Liver (tissue), 9 donors: ENCODE data around the gene NDUFAF5. TPM values are rescaled to one million over a fixed set of nuclear protein-coding genes. Genes with fewer than 3 reads are reported as not detected.

Experiments used
- DNase-seq: peaks from one replicate; pipeline ENCODE4 v3.0.0-alpha.2; 2017; ENCODE audit warnings: low spot score
- H3K27ac ChIP-seq, 2 donors: one replicate each; pipeline ENCODE4 v1.7.0; 2013; ENCODE audit warnings: inconsistent platforms in 2 of 2, low read length in 2 of 2, control low read depth in 1 of 2, low read depth in 1 of 2, mild to moderate bottlenecking in 1 of 2
- H3K27me3 ChIP-seq, 4 donors: one replicate each; pipeline versions ENCODE4 v1.6.1 to v1.7.0; 2013; ENCODE audit warnings: low read length in 3 of 4, inconsistent platforms in 1 of 4, mild to moderate bottlenecking in 1 of 4, moderate library complexity in 1 of 4; ENCODE audit not compliant: control insufficient read depth in 4 of 4, insufficient read depth in 4 of 4
- H3K36me3 ChIP-seq, 4 donors: one replicate each; pipeline versions ENCODE4 v1.6.1 to v1.7.0; 2013; ENCODE audit warnings: low read length in 3 of 4, mild to moderate bottlenecking in 3 of 4, low read depth in 1 of 4, moderate library complexity in 1 of 4; ENCODE audit not compliant: control insufficient read depth in 4 of 4, insufficient read depth in 3 of 4
- H3K4me1 ChIP-seq, 4 donors: one replicate each; pipeline versions ENCODE4 v1.6.1 to v1.7.0; 2013; ENCODE audit warnings: low read length in 3 of 4, mild to moderate bottlenecking in 3 of 4, moderate library complexity in 1 of 4; ENCODE audit not compliant: control insufficient read depth in 4 of 4, insufficient read depth in 4 of 4
- H3K4me3 ChIP-seq, 3 donors: one replicate each; pipeline versions ENCODE4 v1.6.1 to v1.7.0; 2013; ENCODE audit warnings: low read length in 3 of 3, control low read depth in 1 of 3, low read depth in 1 of 3, mild to moderate bottlenecking in 1 of 3
- H3K9ac ChIP-seq, 2 donors: one replicate each; pipeline ENCODE4 v1.7.0; 2013; ENCODE audit warnings: low read length in 2 of 2, mild to moderate bottlenecking in 2 of 2, moderate library complexity in 2 of 2, control low read depth in 1 of 2, low read depth in 1 of 2
- H3K9me3 ChIP-seq, 4 donors: one replicate each; pipeline versions ENCODE4 v1.6.1 to v1.7.0; 2013; ENCODE audit warnings: low read length in 3 of 4; ENCODE audit not compliant: control insufficient read depth in 4 of 4
- EGR1 ChIP-seq, 2 donors: IDR thresholded peaks; 2 replicates each; pipeline ENCODE4 v1.6.1; 2016 to 2018; ENCODE audit warnings: antibody characterized with exemption in 2 of 2, low read depth in 2 of 2
- FOXA1 ChIP-seq: IDR thresholded peaks from 2 replicates; pipeline ENCODE4 v1.6.1; 2016; ENCODE audit warnings: antibody characterized with exemption
- FOXA2 ChIP-seq: IDR thresholded peaks from 2 replicates; pipeline ENCODE4 v1.6.1; 2016; ENCODE audit warnings: antibody characterized with exemption
- GABPA ChIP-seq, 2 donors: IDR thresholded peaks in 1 of 2; conservative IDR thresholded peaks in 1 of 2; 2 replicates each; pipeline ENCODE4 v1.6.1; 2016; ENCODE audit warnings: antibody characterized with exemption in 2 of 2, mild to moderate bottlenecking in 1 of 2, moderate library complexity in 1 of 2
- HNF4A ChIP-seq, 2 donors: conservative IDR thresholded peaks; 2 replicates each; pipeline ENCODE4 v1.6.1; 2016; ENCODE audit warnings: antibody characterized with exemption in 2 of 2, mild to moderate bottlenecking in 2 of 2
- HNF4G ChIP-seq: IDR thresholded peaks from 2 replicates; pipeline ENCODE4 v1.6.1; 2016; ENCODE audit warnings: antibody characterized with exemption
- JUND ChIP-seq, 2 donors: IDR thresholded peaks; 2 replicates each; pipeline ENCODE4 v1.6.1; 2016; ENCODE audit warnings: antibody characterized with exemption in 2 of 2
- RAD21 ChIP-seq, 2 donors: IDR thresholded peaks; 2 replicates each; pipeline ENCODE4 v1.6.1; 2016; ENCODE audit warnings: antibody characterized with exemption in 2 of 2, mild to moderate bottlenecking in 2 of 2
- RXRA ChIP-seq, 2 donors: IDR thresholded peaks; 2 replicates each; pipeline ENCODE4 v1.6.1; 2017 to 2018; ENCODE audit warnings: antibody characterized with exemption in 2 of 2, mild to moderate bottlenecking in 1 of 2
- SP1 ChIP-seq: IDR thresholded peaks from 2 replicates; pipeline ENCODE4 v1.6.1; 2018; ENCODE audit warnings: antibody characterized with exemption, mild to moderate bottlenecking
- TAF1 ChIP-seq: conservative IDR thresholded peaks from 2 replicates; pipeline ENCODE4 v1.6.1; 2016; ENCODE audit warnings: antibody characterized with exemption, mild to moderate bottlenecking
- YY1 ChIP-seq: IDR thresholded peaks from 2 replicates; pipeline ENCODE4 v1.6.1; 2016; ENCODE audit warnings: antibody characterized with exemption, mild to moderate bottlenecking
- WGBS: extraction: QIAGEN DNeasy Blood & Tissue Kit; methylation state at CpG from one replicate; pipeline ENCODE4 v1.1.7; 2013; 5-methylcytosine and 5-hydroxymethylcytosine counted together
- polyA plus RNA-seq, 2 donors: library from polyadenylated mRNA; stranded (reverse) in 1 of 2; unstranded in 1 of 2; fragments of 200-250 nt in 1 of 2; fragments of >200 nt in 1 of 2; fragmentation: Nextera tagmentation in 1 of 2; extraction: Ambion mirVana in 1 of 2; gene quantifications; one replicate each; pipeline versions ENCODE4 v1.2.1 to v1.2.3, GENCODE V29; 2013 to 2015
- total RNA-seq, 2 donors: library from RNA; depleted of rRNA; stranded (reverse); fragments of >200 nt; gene quantifications; one replicate each; pipeline ENCODE4 v1.2.3, GENCODE V29; 2014
- TF ChIP-seq, protein P1 (sequence below): IDR thresholded peaks from 2 replicates; pipeline ENCODE4 v1.6.1; 2016; ENCODE audit warnings: antibody characterized with exemption, mild to moderate bottlenecking
- TF ChIP-seq, protein P2 (sequence below): IDR thresholded peaks from 2 replicates; pipeline ENCODE4 v1.6.1; 2016; ENCODE audit warnings: antibody characterized with exemption
- TF ChIP-seq, protein P3 (sequence below): IDR thresholded peaks from 2 replicates; pipeline ENCODE4 v1.6.1; 2016; ENCODE audit warnings: antibody characterized with exemption
- TF ChIP-seq, protein P4 (sequence below): fragments of 150-350 bp; IDR thresholded peaks from 2 replicates; pipeline ENCODE4 v1.5.1; 2017; ENCODE audit warnings: improper control_type of control experiment, low read depth, low read length; ENCODE audit not compliant: missing input control
- TF ChIP-seq, protein P5 (sequence below): IDR thresholded peaks from 2 replicates; pipeline ENCODE4 v1.6.1; 2016; ENCODE audit warnings: antibody characterized with exemption
- donor health status: healthy.
- donor health status: healthy.
- donor health status: healthy.
- donor health status: healthy.
- donor health status: healthy.

The NDUFAF5 gene
- total and polyA plus RNA-seq, 4 donors, result 6.6 to 15.9 (median 12.3) TPM

DNA sequence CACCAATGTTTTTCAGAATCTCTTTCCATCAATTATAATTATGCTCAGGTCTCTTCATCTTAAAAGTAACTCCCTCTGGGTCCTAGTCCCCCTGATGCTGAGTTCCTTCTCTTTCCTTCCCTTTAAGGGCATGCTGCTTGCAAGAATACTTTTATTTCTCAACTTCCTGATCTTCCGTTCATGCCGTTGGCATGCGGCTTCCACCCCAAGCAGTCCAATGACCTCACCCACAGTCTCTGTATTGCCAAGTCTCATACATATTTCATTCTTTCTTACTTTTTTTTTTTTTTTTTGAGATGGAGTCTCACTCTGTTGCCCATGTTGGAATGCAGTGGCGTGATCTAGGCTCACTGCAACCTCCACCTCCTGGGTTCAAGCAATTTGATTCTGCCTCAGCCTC lies 83.5 kb downstream of the NDUFAF5 start:
- no peaks in the 10 kb centered on the region for H3K9me3 ChIP-seq
- H3K9ac ChIP-seq, result no peak overlapping the region
- WGBS, result 68% methylated on average over 4 of the region's 4 CpGs
- no peak for TF ChIP-seq FOXA2
- TF ChIP-seq, protein P1, sequence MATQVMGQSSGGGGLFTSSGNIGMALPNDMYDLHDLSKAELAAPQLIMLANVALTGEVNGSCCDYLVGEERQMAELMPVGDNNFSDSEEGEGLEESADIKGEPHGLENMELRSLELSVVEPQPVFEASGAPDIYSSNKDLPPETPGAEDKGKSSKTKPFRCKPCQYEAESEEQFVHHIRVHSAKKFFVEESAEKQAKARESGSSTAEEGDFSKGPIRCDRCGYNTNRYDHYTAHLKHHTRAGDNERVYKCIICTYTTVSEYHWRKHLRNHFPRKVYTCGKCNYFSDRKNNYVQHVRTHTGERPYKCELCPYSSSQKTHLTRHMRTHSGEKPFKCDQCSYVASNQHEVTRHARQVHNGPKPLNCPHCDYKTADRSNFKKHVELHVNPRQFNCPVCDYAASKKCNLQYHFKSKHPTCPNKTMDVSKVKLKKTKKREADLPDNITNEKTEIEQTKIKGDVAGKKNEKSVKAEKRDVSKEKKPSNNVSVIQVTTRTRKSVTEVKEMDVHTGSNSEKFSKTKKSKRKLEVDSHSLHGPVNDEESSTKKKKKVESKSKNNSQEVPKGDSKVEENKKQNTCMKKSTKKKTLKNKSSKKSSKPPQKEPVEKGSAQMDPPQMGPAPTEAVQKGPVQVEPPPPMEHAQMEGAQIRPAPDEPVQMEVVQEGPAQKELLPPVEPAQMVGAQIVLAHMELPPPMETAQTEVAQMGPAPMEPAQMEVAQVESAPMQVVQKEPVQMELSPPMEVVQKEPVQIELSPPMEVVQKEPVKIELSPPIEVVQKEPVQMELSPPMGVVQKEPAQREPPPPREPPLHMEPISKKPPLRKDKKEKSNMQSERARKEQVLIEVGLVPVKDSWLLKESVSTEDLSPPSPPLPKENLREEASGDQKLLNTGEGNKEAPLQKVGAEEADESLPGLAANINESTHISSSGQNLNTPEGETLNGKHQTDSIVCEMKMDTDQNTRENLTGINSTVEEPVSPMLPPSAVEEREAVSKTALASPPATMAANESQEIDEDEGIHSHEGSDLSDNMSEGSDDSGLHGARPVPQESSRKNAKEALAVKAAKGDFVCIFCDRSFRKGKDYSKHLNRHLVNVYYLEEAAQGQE, result no peak
- TF ChIP-seq GABPA (IDR thresholded peaks at IDR 0.05 in 1 of 2, conservative IDR thresholded peaks at IDR 0.05 in 1 of 2), result no peak
- TF ChIP-seq, protein P2, sequence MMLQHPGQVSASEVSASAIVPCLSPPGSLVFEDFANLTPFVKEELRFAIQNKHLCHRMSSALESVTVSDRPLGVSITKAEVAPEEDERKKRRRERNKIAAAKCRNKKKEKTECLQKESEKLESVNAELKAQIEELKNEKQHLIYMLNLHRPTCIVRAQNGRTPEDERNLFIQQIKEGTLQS, result no peak
- TF ChIP-seq HNF4G, result no peak
- no peak for TF ChIP-seq JUND (IDR thresholded peaks at IDR 0.05)
- no peak for TF ChIP-seq SP1
- TF ChIP-seq, protein P3, sequence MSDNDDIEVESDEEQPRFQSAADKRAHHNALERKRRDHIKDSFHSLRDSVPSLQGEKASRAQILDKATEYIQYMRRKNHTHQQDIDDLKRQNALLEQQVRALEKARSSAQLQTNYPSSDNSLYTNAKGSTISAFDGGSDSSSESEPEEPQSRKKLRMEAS, result no peak
- no peak for TF ChIP-seq RAD21 (IDR thresholded peaks at IDR 0.05)
- TF ChIP-seq, protein P4, sequence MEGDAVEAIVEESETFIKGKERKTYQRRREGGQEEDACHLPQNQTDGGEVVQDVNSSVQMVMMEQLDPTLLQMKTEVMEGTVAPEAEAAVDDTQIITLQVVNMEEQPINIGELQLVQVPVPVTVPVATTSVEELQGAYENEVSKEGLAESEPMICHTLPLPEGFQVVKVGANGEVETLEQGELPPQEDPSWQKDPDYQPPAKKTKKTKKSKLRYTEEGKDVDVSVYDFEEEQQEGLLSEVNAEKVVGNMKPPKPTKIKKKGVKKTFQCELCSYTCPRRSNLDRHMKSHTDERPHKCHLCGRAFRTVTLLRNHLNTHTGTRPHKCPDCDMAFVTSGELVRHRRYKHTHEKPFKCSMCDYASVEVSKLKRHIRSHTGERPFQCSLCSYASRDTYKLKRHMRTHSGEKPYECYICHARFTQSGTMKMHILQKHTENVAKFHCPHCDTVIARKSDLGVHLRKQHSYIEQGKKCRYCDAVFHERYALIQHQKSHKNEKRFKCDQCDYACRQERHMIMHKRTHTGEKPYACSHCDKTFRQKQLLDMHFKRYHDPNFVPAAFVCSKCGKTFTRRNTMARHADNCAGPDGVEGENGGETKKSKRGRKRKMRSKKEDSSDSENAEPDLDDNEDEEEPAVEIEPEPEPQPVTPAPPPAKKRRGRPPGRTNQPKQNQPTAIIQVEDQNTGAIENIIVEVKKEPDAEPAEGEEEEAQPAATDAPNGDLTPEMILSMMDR, result no peak
- TF ChIP-seq EGR1 (IDR thresholded peaks at IDR 0.05; ENCODE audit: low read depth in 2 of 2), result no peak
- no peak for TF ChIP-seq FOXA1
- peaks cover 0 to 10% (median 2%) of the 10 kb centered on the region in 4 donors for H3K4me1 ChIP-seq
- H3K4me3 ChIP-seq, result no peak overlapping the region
- no peak overlapping the region for H3K27ac ChIP-seq
- DNase-seq, result no peak
- no peaks in the 10 kb centered on the region for H3K36me3 ChIP-seq
- H3K27me3 ChIP-seq, result no peaks in the 10 kb centered on the region

DNA sequence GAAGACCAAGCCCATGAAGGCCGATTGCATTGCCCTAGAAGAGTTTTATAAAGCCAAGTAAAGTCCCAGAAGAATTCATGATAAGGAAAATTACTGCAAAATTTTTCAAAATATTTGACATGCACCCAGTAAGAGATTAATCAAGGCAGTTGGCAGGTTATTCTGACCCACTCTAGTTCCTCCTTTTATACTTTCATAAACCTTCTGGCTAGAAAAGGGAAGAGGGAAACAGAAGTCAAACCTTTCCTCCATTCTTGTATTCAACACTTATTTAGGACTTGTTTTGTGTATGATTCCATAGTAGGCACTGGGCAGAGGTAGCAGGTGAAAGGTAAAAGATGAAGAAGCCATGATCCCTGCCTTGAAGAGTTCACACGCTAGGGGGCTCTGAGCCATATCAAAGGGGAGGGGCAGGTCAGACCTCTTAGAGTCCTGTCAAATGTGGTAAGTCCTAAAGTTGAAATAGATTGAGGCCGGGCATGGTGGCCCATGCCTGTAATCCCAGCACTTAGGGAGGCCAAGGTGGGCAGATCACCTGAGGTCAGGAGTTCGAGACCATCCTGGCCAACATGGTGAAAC lies 85.4 kb downstream of the NDUFAF5 start:
- WGBS, result 79% methylated on average over 4 of the region's 4 CpGs
- DNase-seq, result no peak
- no peaks in the 10 kb centered on the region for H3K36me3 ChIP-seq
- TF ChIP-seq SP1, result no peak
- TF ChIP-seq HNF4A (conservative IDR thresholded peaks at IDR 0.05), result no peak
- TF ChIP-seq, protein P4, result no peak
- TF ChIP-seq, protein P1, result no peak
- TF ChIP-seq RXRA (IDR thresholded peaks at IDR 0.05), result no peak
- no peak for TF ChIP-seq JUND (IDR thresholded peaks at IDR 0.05)
- TF ChIP-seq, protein P3, result no peak
- no peak for TF ChIP-seq EGR1 (IDR thresholded peaks at IDR 0.05; ENCODE audit: low read depth in 2 of 2)
- TF ChIP-seq, protein P5, sequence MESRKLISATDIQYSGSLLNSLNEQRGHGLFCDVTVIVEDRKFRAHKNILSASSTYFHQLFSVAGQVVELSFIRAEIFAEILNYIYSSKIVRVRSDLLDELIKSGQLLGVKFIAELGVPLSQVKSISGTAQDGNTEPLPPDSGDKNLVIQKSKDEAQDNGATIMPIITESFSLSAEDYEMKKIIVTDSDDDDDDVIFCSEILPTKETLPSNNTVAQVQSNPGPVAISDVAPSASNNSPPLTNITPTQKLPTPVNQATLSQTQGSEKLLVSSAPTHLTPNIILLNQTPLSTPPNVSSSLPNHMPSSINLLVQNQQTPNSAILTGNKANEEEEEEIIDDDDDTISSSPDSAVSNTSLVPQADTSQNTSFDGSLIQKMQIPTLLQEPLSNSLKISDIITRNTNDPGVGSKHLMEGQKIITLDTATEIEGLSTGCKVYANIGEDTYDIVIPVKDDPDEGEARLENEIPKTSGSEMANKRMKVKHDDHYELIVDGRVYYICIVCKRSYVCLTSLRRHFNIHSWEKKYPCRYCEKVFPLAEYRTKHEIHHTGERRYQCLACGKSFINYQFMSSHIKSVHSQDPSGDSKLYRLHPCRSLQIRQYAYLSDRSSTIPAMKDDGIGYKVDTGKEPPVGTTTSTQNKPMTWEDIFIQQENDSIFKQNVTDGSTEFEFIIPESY, result no peak
- no peak for TF ChIP-seq HNF4G
- TF ChIP-seq RAD21 (IDR thresholded peaks at IDR 0.05), result no peak
- no peak for TF ChIP-seq TAF1
- no peak for TF ChIP-seq YY1

More for the DNA sequence above, 85.4 kb downstream of the NDUFAF5 start:
- Histone ChIP-seq H3K4me3 (no peak overlapping the region), H3K9ac (no peak overlapping the region), H3K27me3 (no peaks in the 10 kb centered on the region), H3K4me1 (peaks cover 0 to 10% (median 2%) of the 10 kb centered on the region in 4 donors), H3K27ac (no peak overlapping the region), H3K9me3 (no peaks in the 10 kb centered on the region)
